GM15510 (cell line): ENCODE data around the gene COPB1.

ENCODE experiments used
- POLR2A ChIP-seq: IDR thresholded peaks from 3 replicates; pipeline ENCODE4 v1.6.1; 2011; ENCODE audit warnings: borderline replicate concordance; ENCODE audit not compliant: insufficient read length; ENCODE audit errors: extremely low read depth

The COPB1 gene

GRCh38 chr11:14499560-14500180, at the start of gene COPB1:
Gene COPB1, minus strand, starts transcription at chr11:14499811. Its CDS starts 883 bp downstream, at chr11:14498928.
- peak; percentile 91 for TF ChIP-seq POLR2A

GRCh38 chr11:14547440-14547839, 47.8 kb upstream of the COPB1 start:
- TF ChIP-seq POLR2A: no peak

GRCh38 chr11:14546672-14547071, 47.1 kb upstream of the COPB1 start:
- TF ChIP-seq POLR2A: no peak

GRCh38 chr11:14544611-14545010, 45.0 kb upstream of the COPB1 start:
- TF ChIP-seq POLR2A: no peak

GRCh38 chr11:14543260-14543659, 43.6 kb upstream of the COPB1 start:
- no peak for TF ChIP-seq POLR2A

- no peak for TF ChIP-seq POLR2A
Observed at GRCh38 chr11:14542324-14542723, 42.7 kb upstream of the COPB1 start.

- no peak for TF ChIP-seq POLR2A
Observed at GRCh38 chr11:14541192-14541947, 41.8 kb upstream of the COPB1 start.

GRCh38 chr11:14539982-14540421, 40.4 kb upstream of the COPB1 start:
- no peak for TF ChIP-seq POLR2A

GRCh38 chr11:14538926-14539554, 39.4 kb upstream of the COPB1 start:
- no peak for TF ChIP-seq POLR2A

GRCh38 chr11:14538271-14538925, 38.8 kb upstream of the COPB1 start:
- no peak for TF ChIP-seq POLR2A

GRCh38 chr11:14537134-14537599, 37.6 kb upstream of the COPB1 start:
- TF ChIP-seq POLR2A: no peak

GRCh38 chr11:14529951-14530350, 30.3 kb upstream of the COPB1 start:
- TF ChIP-seq POLR2A: no peak

GRCh38 chr11:14529321-14529720, 29.7 kb upstream of the COPB1 start:
- TF ChIP-seq POLR2A: no peak

- TF ChIP-seq POLR2A: no peak
Observed at GRCh38 chr11:14522801-14523200, 23.2 kb upstream of the COPB1 start.

GRCh38 chr11:14522245-14522644, 22.6 kb upstream of the COPB1 start:
- no peak for TF ChIP-seq POLR2A
